HG02885 (cell line): ENCODE measurements around the gene HORMAD2.

Experiments
- ATAC-seq: cut with Tn5 transposase; IDR thresholded peaks from one replicate; pipeline ENCODE4 v1.9.1; 2021; ENCODE audit warnings: mild to moderate bottlenecking; ENCODE audit not compliant: unreplicated experiment, poor library complexity

HORMAD2 gene

GRCh38 chr22:30158744-30159500 is 78.7 kb downstream of the HORMAD2 start:
- ATAC-seq: no peak

- no peak for ATAC-seq
Observed at GRCh38 chr22:30159561-30160353, 79.5 kb downstream of the HORMAD2 start.

GRCh38 chr22:30161051-30161469 is 80.8 kb downstream of the HORMAD2 start:
- ATAC-seq: no peak

- no peak for ATAC-seq
Observed at GRCh38 chr22:30167296-30167695, 87.0 kb downstream of the HORMAD2 start.

GRCh38 chr22:30167734-30168133 is 87.5 kb downstream of the HORMAD2 start:
- no peak for ATAC-seq

GRCh38 chr22:30169002-30169401 is 88.7 kb downstream of the HORMAD2 start:
- ATAC-seq: no peak

- ATAC-seq: no peak
Observed at GRCh38 chr22:30170129-30170528, 89.9 kb downstream of the HORMAD2 start.

- ATAC-seq: no peak
Observed at GRCh38 chr22:30171008-30171407, 90.7 kb downstream of the HORMAD2 start.

GRCh38 chr22:30175690-30176288 is 95.5 kb downstream of the HORMAD2 start:
- no peak for ATAC-seq

GRCh38 chr22:30176431-30176830 is 96.2 kb downstream of the HORMAD2 start:
- no peak for ATAC-seq

GRCh38 chr22:30178181-30179126 is 98.2 kb downstream of the HORMAD2 start:
- no peak for ATAC-seq

- no peak for ATAC-seq
Observed at GRCh38 chr22:30180616-30181015, 100.4 kb downstream of the HORMAD2 start.

GRCh38 chr22:30181459-30182349 is 101.4 kb downstream of the HORMAD2 start:
- ATAC-seq: no peak

GRCh38 chr22:30182350-30182745 is 102.1 kb downstream of the HORMAD2 start:
- no peak for ATAC-seq

GRCh38 chr22:30182815-30183214 is 102.6 kb downstream of the HORMAD2 start:
- no peak for ATAC-seq

- no peak for ATAC-seq
Observed at GRCh38 chr22:30183271-30183670, 103.0 kb downstream of the HORMAD2 start.

GRCh38 chr22:30183861-30184278 is 103.6 kb downstream of the HORMAD2 start:
- ATAC-seq: no peak

GRCh38 chr22:30185129-30185528 is 104.9 kb downstream of the HORMAD2 start:
- ATAC-seq: no peak

GRCh38 chr22:30185549-30185948 is 105.3 kb downstream of the HORMAD2 start:
- no peak for ATAC-seq
